HEK293 (cell line): ENCODE measurements around the gene SMC5.
A peak's percentile ranks its signal among the peaks of the same experiment; 100 is the strongest.

Experiments
- CTCF ChIA-PET: fragments of 350-600 bp; formaldehyde crosslinking; extraction: SDS; loops from one replicate; lab custom pipeline; 2021; ENCODE audit warnings: antibody characterized with exemption; lab: Yijun Ruan, JAX
- POLR2A ChIA-PET: fragments of 300-600 bp; formaldehyde crosslinking; extraction: SDS; loops from one replicate; lab custom pipeline; 2020; ENCODE audit warnings: antibody characterized with exemption, inconsistent platforms; lab: Yijun Ruan, JAX
- H3K27ac ChIP-seq: fragments of 200-500 bp; sonication (Bioruptor generic); 2 replicates; pipeline ENCODE4 v1.5.1; 2014; ENCODE audit warnings: low read depth, low read length, control low read depth, inconsistent platforms; ENCODE audit errors: extremely low read depth
- H3K36me3 ChIP-seq, 2 experiments: fragments of 200-500 bp in 1 of 2; sonication (Bioruptor generic) in 1 of 2; 1 replicate in 1 of 2; 2 replicates in 1 of 2; pipeline ENCODE4 v1.5.1; 2014 to 2017; ENCODE audit warnings: inconsistent platforms in 2 of 2, low read length in 2 of 2; ENCODE audit not compliant: control insufficient read depth in 2 of 2, insufficient read depth in 1 of 2
- H3K4me1 ChIP-seq: fragments of 200-500 bp; sonication (Bioruptor generic); 2 replicates; pipeline ENCODE4 v1.5.1; 2014; ENCODE audit warnings: mild to moderate bottlenecking, low read length, inconsistent platforms; ENCODE audit not compliant: control insufficient read depth, insufficient read depth
- H3K4me3 ChIP-seq: 2 replicates; pipeline ENCODE4 v1.5.1; 2011; ENCODE audit warnings: low read depth, mild to moderate bottlenecking, control low read depth, low read length, moderate library complexity
- H3K9me3 ChIP-seq: fragments of 200-500 bp; sonication (Bioruptor generic); 2 replicates; pipeline ENCODE4 v1.5.1; 2014; ENCODE audit warnings: low read depth, low read length, inconsistent platforms; ENCODE audit not compliant: control insufficient read depth, insufficient read depth
- EGR2 ChIP-seq: fragments of 450-650 bp; formaldehyde crosslinking; IDR thresholded peaks from 2 replicates; pipeline ENCODE4 v1.5.1; 2016; ENCODE audit warnings: low read depth, missing biosample characterization, missing genetic modification characterization
- YY1 ChIP-seq: fragments of 450-650 bp; formaldehyde crosslinking; IDR thresholded peaks from 2 replicates; pipeline ENCODE4 v1.5.1; 2018; ENCODE audit warnings: missing biosample characterization, missing genetic modification characterization
- ZBTB17 ChIP-seq: fragments of 450-650 bp; formaldehyde crosslinking; IDR thresholded peaks from 2 replicates; pipeline ENCODE4 v1.5.1; 2016; ENCODE audit warnings: missing biosample characterization, missing genetic modification characterization
- ZEB2 ChIP-seq: fragments of 450-650 bp; formaldehyde crosslinking; IDR thresholded peaks from 2 replicates; pipeline ENCODE4 v1.5.1; 2016; ENCODE audit warnings: missing biosample characterization, missing genetic modification characterization
- ZFHX2 ChIP-seq: fragments of 450-650 bp; formaldehyde crosslinking; conservative IDR thresholded peaks from 2 replicates; pipeline ENCODE4 v1.5.1; 2016; ENCODE audit warnings: missing biosample characterization, missing genetic modification characterization
- ZFP3 ChIP-seq: fragments of 450-650 bp; formaldehyde crosslinking; IDR thresholded peaks from 2 replicates; pipeline ENCODE4 v1.5.1; 2016; ENCODE audit warnings: low read depth, missing biosample characterization, missing genetic modification characterization
- ZNF473 ChIP-seq: fragments of 450-650 bp; formaldehyde crosslinking; IDR thresholded peaks from 2 replicates; pipeline ENCODE4 v1.5.1; 2017; ENCODE audit warnings: missing biosample characterization, missing genetic modification characterization
- ZNF561 ChIP-seq: fragments of 450-650 bp; IDR thresholded peaks from 2 replicates; pipeline ENCODE4 v1.5.1; 2018; ENCODE audit warnings: missing biosample characterization, missing genetic modification characterization, borderline replicate concordance
- ZNF610 ChIP-seq: fragments of 450-650 bp; formaldehyde crosslinking; IDR thresholded peaks from 2 replicates; pipeline ENCODE4 v1.5.1; 2016; ENCODE audit warnings: missing biosample characterization, missing genetic modification characterization, borderline replicate concordance
- ZNF626 ChIP-seq: fragments of 450-650 bp; sonication (Bioruptor Pico); formaldehyde crosslinking; IDR thresholded peaks from 2 replicates; pipeline ENCODE4 v1.5.1; 2018; ENCODE audit warnings: missing biosample characterization, missing genetic modification characterization, inconsistent platforms
- ZNF658 ChIP-seq: fragments of 450-650 bp; formaldehyde crosslinking; IDR thresholded peaks from 2 replicates; pipeline ENCODE4; 2016; ENCODE audit warnings: missing biosample characterization, missing genetic modification characterization
- ZNF843 ChIP-seq: fragments of 450-650 bp; formaldehyde crosslinking; IDR thresholded peaks from 2 replicates; pipeline ENCODE4 v1.5.1; 2016; ENCODE audit warnings: missing biosample characterization, missing genetic modification characterization
- TF ChIP-seq, protein P1 (sequence below): fragments of 450-650 bp; formaldehyde crosslinking; IDR thresholded peaks from 2 replicates; pipeline ENCODE4 v1.5.1; 2016; ENCODE audit warnings: missing biosample characterization, missing genetic modification characterization
- TF ChIP-seq, protein P2 (sequence below): fragments of 450-650 bp; formaldehyde crosslinking; IDR thresholded peaks from 2 replicates; pipeline ENCODE4 v1.5.1; 2017; ENCODE audit warnings: missing biosample characterization, missing genetic modification characterization
- TF ChIP-seq, protein P3 (sequence below): fragments of 450-650 bp; formaldehyde crosslinking; IDR thresholded peaks from 2 replicates; pipeline ENCODE4 v1.5.1; 2016; ENCODE audit warnings: missing biosample characterization, missing genetic modification characterization
- TF ChIP-seq, protein P4 (sequence below): fragments of 450-650 bp; formaldehyde crosslinking; IDR thresholded peaks from 2 replicates; pipeline ENCODE4 v1.5.1; 2016; ENCODE audit warnings: missing biosample characterization, missing genetic modification characterization, borderline replicate concordance
- TF ChIP-seq, protein P5 (sequence below): fragments of 450-650 bp; formaldehyde crosslinking; IDR thresholded peaks from 2 replicates; pipeline ENCODE4 v1.5.1; 2016; ENCODE audit warnings: missing biosample characterization, missing genetic modification characterization

SMC5 gene

DNA sequence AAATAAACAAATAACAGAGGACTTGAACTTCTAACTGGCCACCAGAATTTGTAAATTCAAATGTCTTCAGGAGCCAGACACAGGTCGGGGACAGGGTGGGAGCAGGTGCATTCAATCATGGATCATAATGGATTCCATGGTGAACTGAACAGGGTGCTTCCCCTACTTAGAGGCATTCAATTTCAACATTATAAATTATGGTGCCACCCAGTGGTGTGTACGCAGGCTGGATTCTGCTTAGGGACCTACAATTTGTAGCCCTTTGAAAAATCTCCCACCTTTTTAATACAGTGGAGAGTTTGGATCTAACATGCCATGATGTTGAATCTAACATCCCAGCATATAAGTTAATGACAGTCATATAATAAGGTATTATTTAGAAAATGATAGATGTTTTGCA lies 133.4 kb downstream of the SMC5 start:
- Histone ChIP-seq H3K9me3 (no peaks in the 10 kb centered on the region), H3K36me3 (peaks cover 0 to 8% of the 10 kb centered on the region in 2 experiments; a peak in 1 of 3 replicates), H3K4me3 (no peak overlapping the region), H3K4me1 (peaks cover 5% of the 10 kb centered on the region; the same call in 1 of the 2 replicates), H3K27ac (no peak overlapping the region)
- TF ChIP-seq ZNF561 (tag by site-specific recombination) = peak; percentile 99
- TF ChIP-seq, protein P1, sequence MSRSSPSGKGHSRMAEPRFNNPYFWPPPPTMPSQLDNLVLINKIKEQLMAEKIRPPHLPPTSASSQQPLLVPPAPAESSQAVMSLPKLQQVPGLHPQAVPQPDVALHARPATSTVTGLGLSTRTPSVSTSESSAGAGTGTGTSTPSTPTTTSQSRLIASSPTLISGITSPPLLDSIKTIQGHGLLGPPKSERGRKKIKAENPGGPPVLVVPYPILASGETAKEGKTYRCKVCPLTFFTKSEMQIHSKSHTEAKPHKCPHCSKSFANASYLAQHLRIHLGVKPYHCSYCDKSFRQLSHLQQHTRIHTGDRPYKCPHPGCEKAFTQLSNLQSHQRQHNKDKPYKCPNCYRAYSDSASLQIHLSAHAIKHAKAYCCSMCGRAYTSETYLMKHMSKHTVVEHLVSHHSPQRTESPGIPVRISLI (tag by site-specific recombination) = no peak
- CTCF ChIA-PET = interaction anchor here (0.6 to 1.7 kb wide), 4 partner anchors 13 to 131 kb away, joined by 3 to 11 read pairs (median 4); no protein-coding TSS in a partner anchor
- POLR2A ChIA-PET = no interaction called here

DNA sequence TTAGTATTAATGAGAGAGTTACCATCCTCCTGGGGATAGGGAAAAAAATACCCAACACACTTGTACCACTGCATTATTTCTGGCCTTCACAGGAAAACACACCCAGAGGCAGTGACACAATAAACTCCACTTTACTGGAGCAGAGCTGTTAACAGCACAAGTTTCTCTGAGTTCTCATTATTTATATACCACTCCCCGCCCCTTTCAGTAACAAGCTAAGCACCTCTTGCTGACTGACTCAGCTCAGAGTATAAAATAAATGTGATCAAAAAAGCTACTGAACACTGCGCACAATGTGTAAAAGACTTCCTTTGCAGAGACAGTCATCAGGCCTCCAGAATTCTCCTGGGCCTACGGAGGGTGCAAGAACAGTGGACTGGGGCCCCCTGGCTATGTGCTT lies 134.1 kb downstream of the SMC5 start:
- H3K4me3 ChIP-seq = no peak overlapping the region
- peaks cover 0 to 4% of the 10 kb centered on the region in 2 experiments; a peak in 1 of 3 replicates for H3K36me3 ChIP-seq
- H3K9me3 ChIP-seq = no peaks in the 10 kb centered on the region
- TF ChIP-seq ZNF473 (tag by site-specific recombination) (no peak), ZFP3 (no peak)
- TF ChIP-seq, protein P2, sequence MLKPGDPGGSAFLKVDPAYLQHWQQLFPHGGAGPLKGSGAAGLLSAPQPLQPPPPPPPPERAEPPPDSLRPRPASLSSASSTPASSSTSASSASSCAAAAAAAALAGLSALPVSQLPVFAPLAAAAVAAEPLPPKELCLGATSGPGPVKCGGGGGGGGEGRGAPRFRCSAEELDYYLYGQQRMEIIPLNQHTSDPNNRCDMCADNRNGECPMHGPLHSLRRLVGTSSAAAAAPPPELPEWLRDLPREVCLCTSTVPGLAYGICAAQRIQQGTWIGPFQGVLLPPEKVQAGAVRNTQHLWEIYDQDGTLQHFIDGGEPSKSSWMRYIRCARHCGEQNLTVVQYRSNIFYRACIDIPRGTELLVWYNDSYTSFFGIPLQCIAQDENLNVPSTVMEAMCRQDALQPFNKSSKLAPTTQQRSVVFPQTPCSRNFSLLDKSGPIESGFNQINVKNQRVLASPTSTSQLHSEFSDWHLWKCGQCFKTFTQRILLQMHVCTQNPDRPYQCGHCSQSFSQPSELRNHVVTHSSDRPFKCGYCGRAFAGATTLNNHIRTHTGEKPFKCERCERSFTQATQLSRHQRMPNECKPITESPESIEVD (tag by site-specific recombination) = peak; percentile 88
- TF ChIP-seq, all 188 proteins: peak for 1
- Histone ChIP-seq H3K4me1 (peaks cover 5% of the 10 kb centered on the region; the same call in 1 of the 2 replicates), H3K27ac (no peak overlapping the region)
- ChIA-PET CTCF (interaction anchor here (0.6 to 1.5 kb wide), 5 partner anchors 11 to 1341 kb away, joined by 3 to 8 read pairs (median 3); partner anchors contain the start of gene KLF9), POLR2A (no interaction called here)

DNA sequence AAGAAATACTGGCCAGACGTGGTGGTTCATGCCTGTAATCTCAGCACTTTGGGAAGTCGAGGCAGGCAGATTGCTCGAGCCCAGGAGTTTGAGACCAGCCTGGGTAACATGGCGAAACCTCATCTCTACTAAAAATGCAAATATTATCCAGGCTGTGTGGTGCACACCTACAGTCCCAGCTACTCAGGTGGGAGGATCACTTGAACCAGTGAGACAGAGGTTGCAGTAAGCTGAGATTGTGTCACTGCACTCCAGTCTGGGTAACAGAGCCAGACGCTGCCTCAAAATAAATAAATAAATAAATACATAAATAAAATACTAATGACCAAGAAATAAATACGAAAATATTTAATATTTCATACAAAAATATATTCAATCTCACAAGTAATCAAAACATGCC lies 136.9 kb downstream of the SMC5 start:
- H3K9me3 ChIP-seq = no peaks in the 10 kb centered on the region

DNA sequence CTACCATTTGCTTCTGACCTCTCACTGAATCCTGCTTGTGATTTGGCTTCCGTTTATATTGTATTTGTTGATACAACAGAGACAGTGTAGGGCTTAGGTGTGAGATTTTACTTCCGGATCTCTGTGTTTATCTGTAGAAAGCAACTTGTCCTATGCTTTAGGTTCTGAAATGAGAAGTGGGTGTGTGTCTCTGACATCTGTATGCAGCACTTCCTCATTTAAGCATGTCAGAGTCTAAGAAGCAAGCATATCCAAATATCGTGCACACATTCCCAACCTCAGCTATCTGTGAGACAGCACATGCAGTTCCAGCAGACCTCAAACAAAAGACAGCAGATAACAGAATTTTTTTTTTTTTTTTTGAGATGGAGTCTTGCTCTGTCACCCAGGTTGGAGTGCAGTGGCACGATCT lies 139.4 kb downstream of the SMC5 start:
- Histone ChIP-seq H3K36me3 (no peaks in the 10 kb centered on the region), H3K9me3 (no peaks in the 10 kb centered on the region), H3K27ac (no peak overlapping the region), H3K4me3 (no peak overlapping the region), H3K4me1 (peaks cover 13% of the 10 kb centered on the region)
- ChIA-PET CTCF (no interaction called here), POLR2A (no interaction called here)
- TF ChIP-seq ZNF610 (tag by site-specific recombination) (no peak), YY1 (no peak), ZBTB17 (tag by site-specific recombination) (no peak), ZNF626 (tag by site-specific recombination) (no peak)
- TF ChIP-seq, protein P3, sequence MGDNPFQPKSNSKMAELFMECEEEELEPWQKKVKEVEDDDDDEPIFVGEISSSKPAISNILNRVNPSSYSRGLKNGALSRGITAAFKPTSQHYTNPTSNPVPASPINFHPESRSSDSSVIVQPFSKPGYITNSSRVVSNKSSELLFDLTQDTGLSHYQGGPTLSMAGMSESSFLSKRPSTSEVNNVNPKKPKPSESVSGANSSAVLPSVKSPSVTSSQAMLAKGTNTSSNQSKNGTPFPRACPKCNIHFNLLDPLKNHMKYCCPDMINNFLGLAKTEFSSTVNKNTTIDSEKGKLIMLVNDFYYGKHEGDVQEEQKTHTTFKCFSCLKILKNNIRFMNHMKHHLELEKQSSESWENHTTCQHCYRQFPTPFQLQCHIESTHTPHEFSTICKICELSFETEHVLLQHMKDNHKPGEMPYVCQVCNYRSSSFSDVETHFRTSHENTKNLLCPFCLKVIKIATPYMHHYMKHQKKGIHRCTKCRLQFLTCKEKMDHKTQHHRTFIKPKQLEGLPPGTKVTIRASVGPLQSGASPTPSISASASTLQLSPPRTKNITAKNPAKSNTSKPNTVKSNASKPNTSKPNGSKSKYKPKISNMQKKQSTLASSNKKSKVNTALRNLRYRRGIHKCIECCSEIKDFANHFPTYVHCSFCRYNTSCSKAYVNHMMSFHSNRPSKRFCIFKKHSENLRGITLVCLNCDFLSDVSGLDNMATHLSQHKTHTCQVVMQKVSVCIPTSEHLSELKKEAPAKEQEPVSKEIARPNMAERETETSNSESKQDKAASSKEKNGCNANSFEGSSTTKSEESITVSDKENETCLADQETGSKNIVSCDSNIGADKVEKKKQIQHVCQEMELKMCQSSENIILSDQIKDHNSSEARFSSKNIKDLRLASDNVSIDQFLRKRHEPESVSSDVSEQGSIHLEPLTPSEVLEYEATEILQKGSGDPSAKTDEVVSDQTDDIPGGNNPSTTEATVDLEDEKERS (tag by site-specific recombination) = no peak
- TF ChIP-seq, protein P4, sequence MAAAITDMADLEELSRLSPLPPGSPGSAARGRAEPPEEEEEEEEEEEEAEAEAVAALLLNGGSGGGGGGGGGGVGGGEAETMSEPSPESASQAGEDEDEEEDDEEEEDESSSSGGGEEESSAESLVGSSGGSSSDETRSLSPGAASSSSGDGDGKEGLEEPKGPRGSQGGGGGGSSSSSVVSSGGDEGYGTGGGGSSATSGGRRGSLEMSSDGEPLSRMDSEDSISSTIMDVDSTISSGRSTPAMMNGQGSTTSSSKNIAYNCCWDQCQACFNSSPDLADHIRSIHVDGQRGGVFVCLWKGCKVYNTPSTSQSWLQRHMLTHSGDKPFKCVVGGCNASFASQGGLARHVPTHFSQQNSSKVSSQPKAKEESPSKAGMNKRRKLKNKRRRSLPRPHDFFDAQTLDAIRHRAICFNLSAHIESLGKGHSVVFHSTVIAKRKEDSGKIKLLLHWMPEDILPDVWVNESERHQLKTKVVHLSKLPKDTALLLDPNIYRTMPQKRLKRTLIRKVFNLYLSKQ (tag by site-specific recombination) = no peak

More for the DNA sequence above, 136.9 kb downstream of the SMC5 start:
- CTCF ChIA-PET = no interaction called here
- POLR2A ChIA-PET = no interaction called here
- Histone ChIP-seq H3K27ac (no peak overlapping the region), H3K36me3 (no peaks in the 10 kb centered on the region), H3K4me3 (no peak overlapping the region), H3K4me1 (peaks cover 7% of the 10 kb centered on the region; the same call in 1 of the 2 replicates)
- 0 out of 2 replicates have a peak, but pooled peaks have one; percentile 19 for TF ChIP-seq ZFHX2 (tag by site-specific recombination)
- TF ChIP-seq ZNF658 (tag by site-specific recombination) = no peak
- peak; percentile 18; the same call in 1 of the 2 replicates for TF ChIP-seq EGR2 (tag by site-specific recombination)
- no peak for TF ChIP-seq ZEB2
- TF ChIP-seq, protein P5, sequence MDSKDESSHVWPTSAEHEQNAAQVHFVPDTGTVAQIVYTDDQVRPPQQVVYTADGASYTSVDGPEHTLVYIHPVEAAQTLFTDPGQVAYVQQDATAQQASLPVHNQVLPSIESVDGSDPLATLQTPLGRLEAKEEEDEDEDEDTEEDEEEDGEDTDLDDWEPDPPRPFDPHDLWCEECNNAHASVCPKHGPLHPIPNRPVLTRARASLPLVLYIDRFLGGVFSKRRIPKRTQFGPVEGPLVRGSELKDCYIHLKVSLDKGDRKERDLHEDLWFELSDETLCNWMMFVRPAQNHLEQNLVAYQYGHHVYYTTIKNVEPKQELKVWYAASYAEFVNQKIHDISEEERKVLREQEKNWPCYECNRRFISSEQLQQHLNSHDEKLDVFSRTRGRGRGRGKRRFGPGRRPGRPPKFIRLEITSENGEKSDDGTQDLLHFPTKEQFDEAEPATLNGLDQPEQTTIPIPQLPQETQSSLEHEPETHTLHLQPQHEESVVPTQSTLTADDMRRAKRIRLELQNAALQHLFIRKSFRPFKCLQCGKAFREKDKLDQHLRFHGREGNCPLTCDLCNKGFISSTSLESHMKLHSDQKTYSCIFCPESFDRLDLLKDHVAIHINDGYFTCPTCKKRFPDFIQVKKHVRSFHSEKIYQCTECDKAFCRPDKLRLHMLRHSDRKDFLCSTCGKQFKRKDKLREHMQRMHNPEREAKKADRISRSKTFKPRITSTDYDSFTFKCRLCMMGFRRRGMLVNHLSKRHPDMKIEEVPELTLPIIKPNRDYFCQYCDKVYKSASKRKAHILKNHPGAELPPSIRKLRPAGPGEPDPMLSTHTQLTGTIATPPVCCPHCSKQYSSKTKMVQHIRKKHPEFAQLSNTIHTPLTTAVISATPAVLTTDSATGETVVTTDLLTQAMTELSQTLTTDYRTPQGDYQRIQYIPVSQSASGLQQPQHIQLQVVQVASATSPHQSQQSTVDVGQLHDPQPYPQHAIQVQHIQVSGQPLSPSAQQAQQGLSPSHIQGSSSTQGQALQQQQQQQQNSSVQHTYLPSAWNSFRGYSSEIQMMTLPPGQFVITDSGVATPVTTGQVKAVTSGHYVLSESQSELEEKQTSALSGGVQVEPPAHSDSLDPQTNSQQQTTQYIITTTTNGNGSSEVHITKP (tag by site-specific recombination) = no peak
- no peak for TF ChIP-seq ZNF843 (tag by site-specific recombination)
